GM18873 (cell line): Measurements from ENCODE around the gene FUCA2.
A peak's percentile ranks its signal among the peaks of the same experiment; 100 is the strongest.

Experiments used
- ATAC-seq: cut with Tn5 transposase; IDR thresholded peaks from one replicate; pipeline ENCODE4 v1.9.1; 2021; ENCODE audit warnings: mild to moderate bottlenecking, moderate library complexity, moderate number of reproducible peaks; ENCODE audit not compliant: unreplicated experiment, low FRiP score

Gene FUCA2

GRCh38 chr6:143510991-143511891, at the start of gene FUCA2:
Gene FUCA2 (minus strand): TSS chr6:143511720. CDS start chr6:143511634, 86 bp downstream.
- ATAC-seq = peak; percentile 37

DNA sequence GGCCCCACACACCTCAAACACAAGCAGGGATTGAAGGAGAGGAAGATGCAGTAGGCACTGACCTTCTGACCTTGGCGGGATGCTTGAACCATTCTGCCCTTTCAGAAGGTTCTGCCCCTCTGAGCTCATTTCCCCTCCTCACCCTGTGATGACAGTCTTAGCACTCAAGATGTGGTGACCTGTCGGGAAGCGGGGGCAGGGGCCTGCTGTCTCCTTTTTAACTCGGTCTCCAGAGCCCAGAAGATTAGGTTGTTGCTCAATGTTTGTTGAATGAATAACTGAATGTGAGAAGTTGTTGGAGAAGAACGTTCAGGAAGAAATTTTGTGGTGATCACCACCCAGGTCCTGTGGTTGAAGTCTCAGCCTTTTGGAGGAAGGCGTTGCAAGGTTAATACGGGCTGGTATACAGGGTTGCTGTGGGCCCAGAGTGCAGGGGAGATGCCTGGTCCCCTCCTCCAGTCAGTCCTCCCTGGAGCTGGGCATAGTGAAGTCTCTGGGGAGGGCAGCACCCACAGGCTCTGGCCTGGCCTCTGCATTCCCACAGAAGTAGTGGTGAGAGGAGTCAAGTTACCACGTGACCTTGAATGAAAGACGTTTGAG, 49.7 kb upstream of the FUCA2 start:
- no peak for ATAC-seq

GRCh38 chr6:143559051-143559660, 47.6 kb upstream of the FUCA2 start:
- ATAC-seq = no peak

DNA sequence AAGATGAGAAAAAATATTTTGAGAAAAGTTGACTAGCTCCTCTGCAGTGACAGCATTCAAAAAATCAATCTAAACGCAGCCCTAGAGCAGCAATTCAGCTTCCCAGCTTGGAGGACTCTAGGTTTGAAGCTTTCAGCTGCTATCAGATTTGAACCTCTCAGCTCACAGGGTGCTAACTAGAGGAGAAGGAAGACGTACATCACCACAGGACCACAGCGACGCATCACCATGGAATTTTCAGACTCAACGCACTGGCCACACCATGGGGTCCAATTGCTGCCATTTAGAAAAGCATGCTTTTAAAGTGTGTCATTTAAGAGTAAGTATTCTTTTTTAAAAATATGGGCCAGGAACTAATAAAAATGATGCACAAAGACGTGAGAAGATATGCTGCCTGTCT, 45.0 kb upstream of the FUCA2 start:
- no peak for ATAC-seq

DNA sequence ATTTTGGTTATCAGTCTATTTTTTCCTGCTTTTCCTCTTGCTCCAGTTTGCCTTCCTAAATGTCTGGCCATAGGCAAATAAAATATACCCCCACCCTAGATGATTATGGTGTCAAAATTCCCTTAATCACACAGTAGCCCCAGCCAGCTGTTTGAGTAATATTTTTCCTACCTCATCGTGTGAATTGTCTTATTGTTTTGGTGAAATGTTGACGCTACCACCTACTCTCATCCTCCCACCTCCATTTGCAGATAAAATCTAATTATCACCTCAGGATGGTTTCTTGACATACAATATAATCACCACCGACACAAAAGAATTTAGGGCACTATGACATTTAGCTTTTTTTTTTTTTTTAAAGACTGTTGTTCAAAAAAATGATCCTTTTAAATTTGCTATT, 44.1 kb upstream of the FUCA2 start:
- no peak for ATAC-seq

DNA sequence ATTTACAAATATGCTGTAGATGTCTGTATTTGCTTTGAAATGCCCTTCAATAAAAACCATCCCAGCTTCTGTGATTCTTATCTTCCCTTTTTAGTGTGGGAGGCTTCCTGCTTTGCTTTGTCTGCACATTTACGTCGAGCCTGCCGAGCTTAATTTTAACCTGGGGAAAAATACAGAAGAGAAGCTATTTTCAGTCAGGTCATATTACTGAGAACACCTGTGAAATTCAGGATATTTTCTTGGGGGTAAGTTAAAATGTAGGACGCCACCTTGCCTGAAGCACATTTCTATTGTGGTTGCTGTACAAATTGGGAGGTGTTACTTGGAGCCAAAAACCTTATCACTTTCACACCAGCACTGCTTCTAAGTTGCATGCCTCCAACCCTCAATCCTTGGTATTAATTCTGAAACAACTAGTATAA, 43.6 kb upstream of the FUCA2 start:
- no peak for ATAC-seq

DNA sequence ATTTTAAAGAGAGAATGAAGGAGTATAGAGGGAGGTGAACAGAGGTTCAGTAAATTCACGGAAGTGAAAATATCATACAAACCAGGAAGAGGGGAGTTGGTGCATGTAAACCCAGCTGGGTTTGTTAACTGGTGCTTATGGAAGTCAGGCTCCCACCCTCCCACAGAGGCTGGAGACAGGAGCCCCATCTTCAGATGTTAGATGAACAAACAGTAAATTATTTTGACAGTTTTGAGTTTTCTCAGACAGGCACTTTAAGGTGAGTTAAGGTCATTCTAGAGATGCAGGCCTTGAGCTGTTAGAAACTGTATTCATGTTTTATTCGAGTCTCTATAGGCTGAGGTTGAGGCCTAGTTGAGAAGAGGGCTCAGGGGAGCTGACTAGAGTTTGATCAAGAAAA, 41.8 kb upstream of the FUCA2 start:
- no peak for ATAC-seq

DNA sequence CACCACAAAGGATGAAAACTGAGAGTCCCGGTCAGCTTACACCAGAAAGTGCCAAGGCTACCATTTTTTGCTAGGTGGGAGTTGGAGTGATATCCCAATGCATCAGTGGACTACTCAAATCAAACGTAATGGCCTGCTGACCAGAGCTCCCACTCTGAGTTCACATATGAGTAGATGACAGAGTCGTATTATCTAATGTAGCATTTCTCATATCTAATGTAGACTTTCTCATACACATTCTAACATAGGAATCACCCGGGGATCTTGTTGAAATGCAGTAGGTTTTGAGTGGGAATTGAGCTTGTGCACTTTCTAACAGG, 38.4 kb upstream of the FUCA2 start:
- ATAC-seq = peak; percentile 14

DNA sequence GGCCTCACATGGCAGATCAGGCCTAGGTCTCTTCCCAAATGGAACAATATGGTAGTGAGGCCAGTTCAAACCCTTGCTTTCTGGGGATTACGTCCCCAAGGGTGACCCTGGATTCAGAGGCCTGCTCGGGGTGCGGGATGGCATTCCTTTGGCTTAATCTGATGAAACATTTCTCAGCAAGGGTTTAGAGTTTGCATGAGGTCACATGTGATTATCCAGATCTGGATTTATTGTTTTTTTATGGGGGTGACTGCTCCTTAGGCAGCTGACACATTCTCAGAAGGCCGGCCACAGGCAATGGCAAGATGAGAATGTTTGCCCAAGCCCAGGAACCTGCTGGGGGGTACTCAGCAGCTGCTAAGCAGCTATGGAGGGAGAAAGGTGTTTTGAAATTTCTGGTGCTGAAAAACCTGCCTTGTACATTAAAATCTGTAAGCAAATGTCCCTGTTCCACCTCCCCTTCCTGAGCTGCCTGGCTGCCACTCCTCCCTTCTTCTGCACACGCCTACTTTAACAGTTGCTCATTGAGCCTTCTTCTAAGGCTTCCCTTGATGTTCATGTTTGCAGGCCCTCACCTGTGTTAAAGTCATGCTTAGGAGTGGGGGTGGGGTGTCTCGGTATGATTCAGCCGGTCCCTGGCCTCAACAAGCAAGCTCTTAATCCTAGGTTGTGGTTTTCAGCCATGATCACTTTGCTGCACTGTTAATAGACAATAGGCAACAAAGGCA, 37.9 kb upstream of the FUCA2 start:
- ATAC-seq = peak; percentile 56

DNA sequence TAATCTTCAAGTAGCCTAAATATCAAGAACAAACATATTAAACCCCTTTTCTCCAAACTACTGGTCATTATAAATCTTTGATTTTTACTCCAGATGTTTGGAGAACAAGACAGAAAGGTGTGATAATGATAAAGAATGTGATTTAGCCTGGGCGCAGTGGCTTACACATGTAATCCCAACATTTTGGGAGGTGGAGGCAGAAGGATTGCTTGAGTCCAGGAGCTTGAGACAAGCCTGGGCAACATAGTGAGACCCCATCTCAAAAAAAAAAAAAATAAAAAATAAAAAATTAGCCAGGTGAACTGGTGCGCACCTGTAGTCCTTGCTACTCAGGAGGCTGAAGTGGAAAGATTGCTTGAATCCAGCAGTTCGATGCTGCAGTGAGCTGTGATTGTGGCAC, 35.1 kb upstream of the FUCA2 start:
- ATAC-seq = no peak

- ATAC-seq = no peak
Measured at GRCh38 chr6:143545976-143546547, 34.5 kb upstream of the FUCA2 start.

GRCh38 chr6:143545165-143545564, 33.6 kb upstream of the FUCA2 start:
- ATAC-seq = no peak

DNA sequence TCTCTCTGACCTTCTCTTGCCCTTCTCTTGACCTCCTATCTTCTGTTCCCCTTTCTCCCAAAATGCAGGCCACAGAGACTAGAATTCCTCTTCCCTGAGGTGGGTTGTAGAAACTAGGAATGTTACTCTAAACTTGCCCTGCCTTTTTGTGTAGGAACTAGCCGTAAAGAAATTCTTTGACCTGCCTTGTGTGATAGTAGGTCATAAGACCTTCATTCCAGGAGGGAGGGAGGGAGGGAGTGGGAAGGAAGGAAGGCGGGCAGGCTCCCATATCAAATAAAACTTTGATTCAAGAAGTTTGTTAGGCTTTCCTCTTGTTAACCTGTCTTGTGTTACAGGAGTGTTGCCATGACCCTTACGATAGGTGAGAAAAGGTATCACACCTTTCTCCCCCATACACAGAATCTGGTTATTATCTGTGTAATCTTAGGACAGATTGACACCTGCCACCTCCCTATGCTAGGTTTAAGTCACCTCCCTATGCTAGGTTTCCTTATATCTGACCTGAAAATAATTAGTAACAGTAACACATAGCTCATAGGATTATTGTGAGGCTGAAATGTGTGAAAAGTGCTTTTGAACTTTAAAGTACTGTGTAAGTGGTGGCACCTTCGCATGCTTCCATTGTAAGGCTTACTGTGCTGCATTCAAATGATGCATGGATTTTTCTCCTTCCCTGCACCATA, 32.6 kb upstream of the FUCA2 start:
- ATAC-seq = no peak

GRCh38 chr6:143543435-143543834, 31.9 kb upstream of the FUCA2 start:
- ATAC-seq = no peak

DNA sequence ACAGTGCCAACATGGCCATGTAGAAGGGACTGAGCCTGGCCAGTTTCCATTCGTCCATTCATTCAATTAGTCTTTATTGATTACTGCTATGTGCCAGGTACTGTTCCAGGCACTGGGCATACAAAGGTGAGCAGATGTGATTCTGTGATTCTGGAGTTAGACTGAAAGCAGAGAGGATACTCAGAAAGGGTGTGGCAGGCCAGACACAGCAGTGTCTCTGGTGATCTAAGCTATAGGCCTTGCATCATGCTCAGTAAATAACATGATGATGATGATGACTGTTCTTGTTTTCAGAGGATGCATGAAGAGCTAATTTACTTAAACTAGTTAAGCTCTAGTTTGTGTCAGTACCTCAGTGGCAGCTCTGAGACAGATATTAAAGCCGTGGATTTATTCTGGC, 31.4 kb upstream of the FUCA2 start:
- no peak for ATAC-seq

DNA sequence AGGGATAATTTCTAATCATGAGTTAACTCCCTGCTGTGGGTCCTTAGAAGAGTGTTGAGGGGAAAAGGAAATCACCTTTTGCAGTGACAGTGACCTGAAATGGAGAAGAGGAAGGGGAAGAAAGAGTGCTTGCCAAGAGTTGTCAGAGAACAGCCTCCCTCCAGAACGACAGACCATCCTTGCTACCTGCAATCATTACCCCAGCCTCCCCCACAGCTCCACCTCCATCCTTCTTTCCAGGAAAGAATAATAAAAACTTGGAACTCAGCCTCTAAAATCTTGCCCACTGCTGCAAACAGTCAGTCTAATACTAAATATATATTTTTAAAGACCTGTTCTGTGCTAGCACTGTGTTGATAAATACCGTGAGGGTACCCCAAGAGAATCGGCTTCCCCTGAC, 28.7 kb upstream of the FUCA2 start:
- no peak for ATAC-seq

DNA sequence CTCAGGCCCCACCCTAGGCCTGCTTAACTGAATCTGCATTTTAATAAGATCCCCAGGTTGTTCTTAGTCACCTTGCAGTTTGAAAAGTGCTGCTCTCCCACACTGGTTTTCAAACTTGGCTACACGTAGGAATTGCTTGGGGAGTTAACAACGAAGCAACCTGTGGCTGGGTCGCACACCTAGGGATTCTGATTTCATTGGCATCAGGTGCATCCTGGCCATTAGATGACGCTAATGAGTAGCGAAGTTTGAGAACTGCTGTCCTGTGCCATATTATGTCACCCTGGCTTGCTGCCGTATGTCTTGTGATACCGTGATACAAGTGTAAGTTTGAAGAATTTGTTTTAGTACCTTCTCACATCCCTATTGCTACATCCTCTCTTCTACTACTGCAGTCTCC, 28.2 kb upstream of the FUCA2 start:
- ATAC-seq = no peak

GRCh38 chr6:143539106-143539505, 27.6 kb upstream of the FUCA2 start:
- no peak for ATAC-seq

- no peak for ATAC-seq
Measured at GRCh38 chr6:143538374-143538773, 26.9 kb upstream of the FUCA2 start.
